ENCODE data around the gene DRAXIN.

Gene DRAXIN

GRCh38 chr1:11690397-11691301, 861 bp upstream of the DRAXIN start:
- DNase-seq: peak; percentile 58

GRCh38 chr1:11691928-11692711, 610 bp downstream of the DRAXIN start:
- DNase-seq: no peak

GRCh38 chr1:11693024-11693590, 1.6 kb downstream of the DRAXIN start:
- DNase-seq: no peak

- DNase-seq: no peak
Observed at GRCh38 chr1:11693917-11694316, 2.4 kb downstream of the DRAXIN start.

GRCh38 chr1:11695861-11696260, 4.4 kb downstream of the DRAXIN start:
- DNase-seq: no peak

GRCh38 chr1:11697188-11697892, 5.8 kb downstream of the DRAXIN start:
- no peak for DNase-seq

- DNase-seq: no peak
Observed at GRCh38 chr1:11697893-11698210, 6.3 kb downstream of the DRAXIN start.

GRCh38 chr1:11700601-11701467, 9.3 kb downstream of the DRAXIN start:
- DNase-seq: no peak

GRCh38 chr1:11701551-11701961, 10.0 kb downstream of the DRAXIN start:
- no peak for DNase-seq

GRCh38 chr1:11701981-11702803, 10.7 kb downstream of the DRAXIN start:
- no peak for DNase-seq

GRCh38 chr1:11703357-11704193, 12.1 kb downstream of the DRAXIN start:
- DNase-seq: no peak

GRCh38 chr1:11704194-11704529, 12.7 kb downstream of the DRAXIN start:
- DNase-seq: no peak

- no peak for DNase-seq
Observed at GRCh38 chr1:11704691-11705475, 13.4 kb downstream of the DRAXIN start.

- DNase-seq: no peak
Observed at GRCh38 chr1:11705596-11705995, 14.1 kb downstream of the DRAXIN start.

- DNase-seq: no peak
Observed at GRCh38 chr1:11706292-11706691, 14.8 kb downstream of the DRAXIN start.

GRCh38 chr1:11707621-11708276, 16.2 kb downstream of the DRAXIN start:
- DNase-seq: peak; percentile 92

GRCh38 chr1:11708554-11709350, 17.2 kb downstream of the DRAXIN start:
- DNase-seq: no peak

GRCh38 chr1:11711490-11711889, 20.0 kb downstream of the DRAXIN start:
- DNase-seq: no peak
